ENCODE measurements around the gene CAPN9.

- TF ChIP-seq CTCF (IDR thresholded peaks at IDR 0.05) (no peak), POLR2A (IDR thresholded peaks at IDR 0.05) (no peak)
Observed at GRCh38 chr1:230824919-230825721, 77.9 kb downstream of the CAPN9 start.

All from tibial nerve (tissue), 3 donors.